Uterus (tissue), 2 donors: ENCODE results near the gene MICAL2.

Source experiments
- CTCF ChIP-seq, 4 experiments: fragments of 200-600 bp in 2 of 4; fragments of 450-650 bp in 2 of 4; sonication (generic) in 2 of 4; IDR thresholded peaks; one replicate each; pipeline ENCODE4 v1.5.1; 2016 to 2019; ENCODE audit warnings: antibody characterized with exemption in 4 of 4, mild to moderate bottlenecking in 2 of 4, moderate library complexity in 1 of 4
- POLR2A ChIP-seq, 2 donors: fragments of 450-650 bp; IDR thresholded peaks; one replicate each; pipeline ENCODE4 v1.6.1; 2016; ENCODE audit warnings: antibody characterized with exemption in 2 of 2, mild to moderate bottlenecking in 1 of 2, moderate library complexity in 1 of 2

- TF ChIP-seq CTCF (IDR thresholded peaks at IDR 0.05) (no peak), POLR2A (IDR thresholded peaks at IDR 0.05) (no peak)
These were observed 159.2 kb downstream of the MICAL2 start for GRCh38 chr11:12269446-12270214.
